HepG2 (cell line): ENCODE results near the gene SYNE3. TPM values are rescaled to one million over a fixed set of nuclear protein-coding genes. Genes with fewer than 3 reads are reported as not detected.

Experiments used
- ATAC-seq: fragments of 200-7000 bp; cut with Tn5 transposase; 3 replicates; pipeline ENCODE4 v1.9.1; 2020; ENCODE audit warnings: mild to moderate bottlenecking, moderate library complexity
- BruUV-seq: library from RNA; stranded (reverse); fragments of 400-500 nt; replicated peaks from 2 replicates; lab custom pipeline; 2021; lab: Mats Ljungman, UMichigan
- CTCF ChIA-PET: fragments of 300-600 bp; formaldehyde crosslinking; extraction: SDS; loops from one replicate; lab custom pipeline; 2021; ENCODE audit warnings: low total read pairs, inconsistent platforms, low intra/inter-chr PET ratio; lab: Yijun Ruan, JAX
- POLR2A ChIA-PET: fragments of 350-600 bp; sonication (Branson Sonifier 250); formaldehyde crosslinking; loops from one replicate; lab custom pipeline; 2020; ENCODE audit warnings: antibody characterized with exemption, inconsistent platforms; lab: Yijun Ruan, JAX
- DNase-seq: peaks from one replicate; pipeline ENCODE4 v3.0.0-alpha.2; 2015; ENCODE audit warnings: low spot score
- FAIRE-seq: peaks from 3 replicates; lab custom pipeline; 2011; peaks lifted over from hg19 to GRCh38; lab: Jason Lieb, UNC
- H2AFZ ChIP-seq: one replicate; pipeline ENCODE4 v1.6.1; 2011; ENCODE audit warnings: low read length, inconsistent platforms
- H3K27ac ChIP-seq: fragments of 300-600 bp; 3 replicates; pipeline ENCODE4 v1.8.0; 2011; ENCODE audit warnings: mixed run types, mild to moderate bottlenecking, mixed read lengths, low read length, inconsistent platforms; ENCODE audit not compliant: insufficient read depth; ENCODE audit errors: extremely low read length
- H3K27me3 ChIP-seq, 2 experiments: fragments of 200-600 bp in 1 of 2; 2 replicates in 1 of 2; 3 replicates in 1 of 2; pipeline versions ENCODE4 v1.6.0 to v1.8.0; 2011; ENCODE audit warnings: low read length in 2 of 2, mild to moderate bottlenecking in 2 of 2, moderate library complexity in 2 of 2, inconsistent platforms in 1 of 2; ENCODE audit not compliant: insufficient read depth in 2 of 2, control insufficient read depth in 1 of 2
- H3K36me3 ChIP-seq, 2 experiments: fragments of 200-600 bp in 1 of 2; replicated peaks in 1 of 2; 2 replicates in 1 of 2; 3 replicates in 1 of 2; pipeline versions ENCODE4 v1.5.1 to v1.8.0; 2011; ENCODE audit warnings: low read length in 2 of 2, inconsistent platforms in 1 of 2; ENCODE audit not compliant: insufficient read depth in 2 of 2, control insufficient read depth in 1 of 2
- H3K4me1 ChIP-seq: 2 replicates; pipeline ENCODE4 v1.5.1; 2012; ENCODE audit warnings: low read length, inconsistent platforms; ENCODE audit not compliant: insufficient read depth
- H3K4me2 ChIP-seq: 2 replicates; pipeline ENCODE4 v1.6.0; 2011; ENCODE audit warnings: low read depth, low read length, inconsistent platforms
- H3K4me3 ChIP-seq, 3 experiments: fragments of 200-600 bp in 1 of 3; sonication (generic), shearing (Covaris generic) in 1 of 3; replicated peaks in 1 of 3; 2 replicates each; pipeline ENCODE4 v1.5.1; 2011 to 2016; ENCODE audit warnings: low read length in 3 of 3, inconsistent platforms in 2 of 3, low read depth in 2 of 3, mild to moderate bottlenecking in 2 of 3, control low read depth in 1 of 3, mixed read lengths in 1 of 3; ENCODE audit not compliant: insufficient read depth in 1 of 3
- H3K79me2 ChIP-seq: one replicate; pipeline ENCODE4 v1.6.1; 2011; ENCODE audit warnings: low read length, inconsistent platforms; ENCODE audit not compliant: insufficient read depth
- H3K9ac ChIP-seq: 2 replicates; pipeline ENCODE4 v1.6.0; 2011; ENCODE audit warnings: mild to moderate bottlenecking, low read depth, low read length, inconsistent platforms; ENCODE audit not compliant: insufficient read depth
- H3K9me3 ChIP-seq: 2 replicates; pipeline ENCODE4 v1.5.1; 2012; ENCODE audit warnings: mild to moderate bottlenecking, low read length
- H4K20me1 ChIP-seq: 2 replicates; pipeline ENCODE4 v1.6.0; 2011; ENCODE audit warnings: inconsistent platforms, mild to moderate bottlenecking, low read length, moderate library complexity; ENCODE audit not compliant: insufficient read depth
- ATRX ChIP-seq: sonication (generic); formaldehyde crosslinking; IDR thresholded peaks from 2 replicates; pipeline ENCODE4 v1.4.0; 2020; ENCODE audit warnings: missing genetic modification reagents, borderline replicate concordance
- FOXO4 ChIP-seq: sonication (generic); formaldehyde crosslinking; conservative IDR thresholded peaks from 2 replicates; pipeline ENCODE4 v1.8.1; 2023; ENCODE audit warnings: missing genetic modification reagents
- HDAC1 ChIP-seq: sonication (generic); formaldehyde crosslinking; IDR thresholded peaks from 2 replicates; pipeline ENCODE4 v1.5.1; 2020; ENCODE audit warnings: mild to moderate bottlenecking, missing genetic modification reagents
- LCORL ChIP-seq, 2 experiments: fragments of 450-650 bp in 1 of 2; sonication (generic) in 1 of 2; formaldehyde crosslinking in 1 of 2; IDR thresholded peaks; 2 replicates each; pipeline versions ENCODE4 v1.5.0 to v1.6.1; 2017 to 2020; ENCODE audit warnings: antibody characterized with exemption in 1 of 2, missing genetic modification reagents in 1 of 2
- MTA3 ChIP-seq: sonication (generic); formaldehyde crosslinking; IDR thresholded peaks from 2 replicates; pipeline ENCODE4 v1.4.0; 2020; ENCODE audit warnings: missing genetic modification reagents
- NR2F6 ChIP-seq, 2 experiments: IDR thresholded peaks; 2 replicates each; pipeline ENCODE4 v1.6.1; 2016; ENCODE audit warnings: antibody characterized with exemption in 1 of 2, mild to moderate bottlenecking in 1 of 2
- PBX2 ChIP-seq: IDR thresholded peaks from 2 replicates; pipeline ENCODE4 v1.6.1; 2016; ENCODE audit warnings: control low read depth
- PHF8 ChIP-seq: sonication (generic); formaldehyde crosslinking; IDR thresholded peaks from 2 replicates; pipeline ENCODE4 v1.5.0; 2020; ENCODE audit warnings: missing genetic modification reagents
- PREB ChIP-seq: sonication (generic); formaldehyde crosslinking; IDR thresholded peaks from 2 replicates; pipeline ENCODE4 v1.4.0; 2020; ENCODE audit warnings: missing genetic modification reagents
- ZBTB1 ChIP-seq: sonication (generic); formaldehyde crosslinking; IDR thresholded peaks from 2 replicates; pipeline ENCODE4 v1.4.0; 2020; ENCODE audit warnings: missing genetic modification reagents, borderline replicate concordance
- ZBTB34 ChIP-seq: sonication (generic); formaldehyde crosslinking; IDR thresholded peaks from 2 replicates; pipeline ENCODE4 v1.8.0; 2022; ENCODE audit warnings: mild to moderate bottlenecking, missing genetic modification reagents
- ZNF136 ChIP-seq: sonication (generic); formaldehyde crosslinking; IDR thresholded peaks from 2 replicates; pipeline ENCODE4 v1.8.1; 2022; ENCODE audit warnings: low read depth, mild to moderate bottlenecking, moderate library complexity, missing genetic modification reagents
- ZNF17 ChIP-seq: sonication (generic); formaldehyde crosslinking; IDR thresholded peaks from 2 replicates; pipeline ENCODE4 v1.5.0; 2020; ENCODE audit warnings: mild to moderate bottlenecking, missing genetic modification reagents
- ZNF781 ChIP-seq: sonication (generic); formaldehyde crosslinking; IDR thresholded peaks from 2 replicates; pipeline ENCODE4 v1.5.1; 2020; ENCODE audit warnings: borderline replicate concordance, mild to moderate bottlenecking, missing genetic modification reagents; ENCODE audit errors: not compliant biosample characterization
- WGBS: methylation state at CpG from one replicate; pipeline ENCODE4 v1.1.6; 2017; ENCODE audit warnings: low lambda C conversion rate; 5-methylcytosine and 5-hydroxymethylcytosine counted together
- in situ Hi-C: cut with HindIII; loops from 2 replicates; pipeline ENCODE4 v1.10.0; 2017; ENCODE audit warnings: low pct_unique_long_range_greater_than_20kb; ENCODE audit not compliant: extremely low pct_ligation_motif_present
- intact Hi-C: fragments of 100-400 bp; cut with micrococcal nuclease; formaldehyde crosslinking; loops from one replicate; pipeline ENCODE4 v1.10.0; 2022; ENCODE audit not compliant: unreplicated experiment
- polyA plus RNA-seq, 8 experiments: library from polyadenylated mRNA; depleted of rRNA in 3 of 8; stranded (reverse) in 7 of 8; unstranded in 1 of 8; fragments of >200 nt; fragmentation: Illumina TruSeq in 4 of 8; extraction: Trizol in 4 of 8; gene quantifications; 2 replicates each; pipeline versions ENCODE4 v1.2.1 to v1.2.3, GENCODE V29; 2011 to 2016; ENCODE audit warnings: low read depth in 4 of 8, missing spikeins in 1 of 8, mixed read lengths in 1 of 8; ENCODE audit not compliant: insufficient read depth in 1 of 8
- total RNA-seq, 5 experiments: library from RNA; depleted of rRNA; stranded (reverse); fragments of >200 nt; fragmentation: Illumina TruSeq; extraction: Trizol; gene quantifications; 2 replicates each; pipeline ENCODE4 v1.2.3, GENCODE V29; 2016; ENCODE audit warnings: low read depth in 1 of 5

SYNE3 gene
- total and polyA plus RNA-seq, 2 of the 13 experiments (the other 11 are each of a cell fraction or from before 2014, with no cell fraction given), result 7.8 to 8.0 TPM

GRCh38 chr14:95515596-95516552 is 576 bp downstream of the SYNE3 start:
- peak overlapping the region; percentile 59 for H3K27ac ChIP-seq
- TSS peak; percentile 42 for BruUV-seq
- intact Hi-C loops, result loop anchor here (1.0 kb wide), 1 partner anchor 8 kb away; no protein-coding TSS in a partner anchor
- no peaks in the 10 kb centered on the region for H4K20me1 ChIP-seq
- H3K9me3 ChIP-seq, result no peaks in the 10 kb centered on the region
- POLR2A ChIA-PET, result interaction anchor here (0.7 to 3.8 kb wide), 8 partner anchors 9 to 71 kb away, joined by 3 to 37 read pairs (median 10); partner anchors contain the start of gene GLRX5
- no peaks in the 10 kb centered on the region for H3K36me3 ChIP-seq
- no peak overlapping the region for H2AFZ ChIP-seq
- ATAC-seq (peak; percentile 92), FAIRE-seq (no peak), DNase-seq (peak; percentile 39)
- peak overlapping the region; percentile 64 for H3K9ac ChIP-seq
- no peaks in the 10 kb centered on the region; a peak in 1 of 5 replicates for H3K27me3 ChIP-seq
- H3K4me2 ChIP-seq, result peak overlapping the region; percentile 93
- H3K79me2 ChIP-seq, result peaks cover 27% of the 10 kb centered on the region
- peak overlapping the region; percentile 62 to 73 (median 62) for H3K4me3 ChIP-seq
- in situ Hi-C loops, result no loop called here
- WGBS, result no CpG with 5 or more reads among the region's 50 CpGs
- peaks cover 70% of the 10 kb centered on the region for H3K4me1 ChIP-seq
- CTCF ChIA-PET, result no interaction called here
- no peak for TF ChIP-seq PREB (CRISPR knock-in tag)
- no peak for TF ChIP-seq FOXO4
- 0 out of 2 replicates have a peak, but pooled peaks have one; percentile 28 for TF ChIP-seq ZBTB34 (CRISPR knock-in tag)
- 0 out of 2 replicates have a peak, but pooled peaks have one; percentile 12 for TF ChIP-seq PBX2 (CRISPR knock-in tag)
- TF ChIP-seq NR2F6 (IDR thresholded peaks at IDR 0.05), result peak; percentile 69
- TF ChIP-seq NR2F6 (CRISPR knock-in tag; IDR thresholded peaks at IDR 0.05), result peak; percentile 70
- TF ChIP-seq LCORL (IDR thresholded peaks at IDR 0.05), result no peak
- peak; percentile 69 for TF ChIP-seq LCORL (CRISPR knock-in tag; IDR thresholded peaks at IDR 0.05)
- TF ChIP-seq HDAC1, result peak; percentile 63
- TF ChIP-seq ZNF17 (CRISPR knock-in tag), result no peak
- peak; percentile 35; the same call in 1 of the 2 replicates for TF ChIP-seq PHF8 (CRISPR knock-in tag)
- no peak for TF ChIP-seq ATRX
- TF ChIP-seq ZBTB1 (CRISPR knock-in tag), result no peak
- no peak for TF ChIP-seq ZNF781 (CRISPR knock-in tag)
- no peak for TF ChIP-seq MTA3 (CRISPR knock-in tag)
- no peak for TF ChIP-seq ZNF136 (CRISPR knock-in tag)
